ENCODE measurements around the gene ELOVL2.
"Not testable (repeated sequence)": the region's sequence is repeated elsewhere in the genome, so short reads cannot be mapped to it uniquely, and the experiment has no call there.

ELOVL2 gene, protein sequence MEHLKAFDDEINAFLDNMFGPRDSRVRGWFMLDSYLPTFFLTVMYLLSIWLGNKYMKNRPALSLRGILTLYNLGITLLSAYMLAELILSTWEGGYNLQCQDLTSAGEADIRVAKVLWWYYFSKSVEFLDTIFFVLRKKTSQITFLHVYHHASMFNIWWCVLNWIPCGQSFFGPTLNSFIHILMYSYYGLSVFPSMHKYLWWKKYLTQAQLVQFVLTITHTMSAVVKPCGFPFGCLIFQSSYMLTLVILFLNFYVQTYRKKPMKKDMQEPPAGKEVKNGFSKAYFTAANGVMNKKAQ

GRCh38 chr6:11043961-11044711 lies at the start of gene ELOVL2:
TSS of gene ELOVL2 (minus strand) at chr6:11044305. CDS start at chr6:11044230, 75 bp downstream.
- DNase-seq, result peak; percentile 54

GRCh38 chr6:11093376-11093625 lies 49.2 kb upstream of the ELOVL2 start:
- no peak for DNase-seq

GRCh38 chr6:11092668-11093375 lies 48.7 kb upstream of the ELOVL2 start:
- peak; percentile 47 for DNase-seq

DNA sequence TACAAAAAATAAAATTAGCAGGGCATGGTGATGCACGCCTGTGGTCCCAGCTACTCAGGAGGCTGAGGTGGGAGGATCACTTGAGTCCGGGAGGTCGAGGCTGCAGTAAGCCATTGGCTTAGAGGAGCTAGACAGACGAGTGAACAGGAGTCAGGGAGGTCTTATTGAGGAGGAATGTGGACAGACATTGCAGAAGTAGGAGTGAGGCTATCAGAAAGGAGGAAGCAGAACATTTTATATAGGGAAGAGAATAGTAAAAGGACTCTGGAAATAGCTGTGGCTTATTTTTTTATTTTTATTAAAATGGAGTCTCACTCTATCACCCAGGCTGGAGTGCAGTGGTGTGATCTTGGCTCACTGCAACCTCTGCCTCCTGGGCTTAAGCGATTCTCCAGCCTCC lies 47.0 kb upstream of the ELOVL2 start:
- DNase-seq, result not testable (repeated sequence)

DNA sequence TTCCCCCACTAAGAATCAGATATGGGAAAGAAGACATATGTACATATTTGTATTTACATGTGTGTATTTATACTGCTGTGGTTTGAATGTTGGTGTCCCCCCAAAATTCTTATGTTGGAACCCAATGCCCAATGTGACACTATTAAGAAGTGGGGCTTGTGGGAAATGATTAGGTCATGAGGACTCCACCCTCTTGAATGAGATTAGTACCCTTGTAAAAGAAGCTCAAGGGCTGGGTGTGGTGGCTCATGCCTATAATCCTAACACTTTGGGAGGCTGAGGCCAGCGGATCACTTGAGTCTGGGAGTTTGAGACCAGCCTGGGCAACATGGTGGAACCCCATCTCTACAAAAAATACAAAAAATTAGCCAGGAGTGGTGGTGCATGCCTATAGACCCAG lies 45.6 kb upstream of the ELOVL2 start:
- DNase-seq, result no peak

GRCh38 chr6:11087141-11087812 lies 43.2 kb upstream of the ELOVL2 start:
- not testable (repeated sequence) for DNase-seq

GRCh38 chr6:11085758-11086435 lies 41.8 kb upstream of the ELOVL2 start:
- DNase-seq, result no peak

DNA sequence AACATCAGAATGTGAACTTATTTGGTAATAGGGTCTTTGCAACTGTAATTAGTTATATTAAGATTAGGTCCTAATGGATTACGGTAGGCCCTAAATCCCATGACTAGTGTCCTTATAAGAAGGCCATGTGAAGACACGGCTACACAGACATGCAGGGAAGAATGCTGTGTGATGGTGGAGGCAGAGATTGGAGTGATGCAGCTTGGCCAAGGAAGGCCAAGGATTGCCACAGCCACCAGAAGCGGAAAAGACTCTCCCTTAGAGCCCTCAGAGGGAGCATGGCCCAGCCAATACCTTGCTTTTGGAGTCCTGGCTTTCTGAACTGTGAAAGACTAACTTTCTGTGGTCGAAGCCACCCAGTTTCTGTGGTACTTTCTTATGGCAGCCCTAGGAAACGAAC lies 39.9 kb upstream of the ELOVL2 start:
- no peak for DNase-seq

- no peak for DNase-seq
Measured at GRCh38 chr6:11083491-11083890, 39.4 kb upstream of the ELOVL2 start.

DNA sequence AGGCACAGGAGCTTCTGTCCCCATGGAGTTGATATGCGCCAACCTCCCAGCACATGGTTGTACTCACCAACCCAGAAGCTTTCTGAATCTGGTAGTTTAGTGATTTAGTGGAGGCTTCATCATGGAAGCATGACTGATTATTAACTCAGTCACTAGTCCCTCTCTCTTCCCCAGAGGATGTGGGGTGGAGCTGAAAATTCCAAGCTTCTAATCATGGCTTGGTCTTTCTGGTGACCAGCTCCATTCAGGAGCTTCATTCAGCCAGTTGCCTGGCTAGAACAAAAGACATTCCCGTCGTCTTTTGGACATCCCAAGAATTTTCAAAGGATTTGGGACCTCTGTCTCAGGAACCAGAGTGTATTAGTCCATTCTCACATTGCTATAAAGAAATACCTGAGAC lies 36.2 kb upstream of the ELOVL2 start:
- DNase-seq, result no peak

DNA sequence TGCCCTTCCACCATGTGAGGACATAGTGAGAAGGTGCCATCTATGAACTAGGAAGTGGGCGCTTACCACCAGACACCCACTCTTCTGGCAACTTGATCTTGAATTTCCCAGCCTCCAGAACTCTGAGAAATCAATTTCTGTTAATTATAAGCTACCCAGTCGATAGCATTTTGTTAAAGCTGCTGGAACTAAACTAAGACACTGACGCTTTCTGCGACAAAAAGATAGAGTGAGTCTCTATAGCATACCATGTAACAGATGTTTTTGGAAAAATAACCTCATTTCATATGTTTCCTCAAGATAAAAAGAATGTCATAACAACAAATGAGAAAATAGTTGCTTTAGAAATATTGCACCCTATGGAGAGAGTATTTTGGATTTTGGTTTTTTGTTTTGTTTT lies 34.2 kb upstream of the ELOVL2 start:
- DNase-seq, result no peak

- DNase-seq, result no peak
Measured at GRCh38 chr6:11076540-11076939, 32.4 kb upstream of the ELOVL2 start.

DNA sequence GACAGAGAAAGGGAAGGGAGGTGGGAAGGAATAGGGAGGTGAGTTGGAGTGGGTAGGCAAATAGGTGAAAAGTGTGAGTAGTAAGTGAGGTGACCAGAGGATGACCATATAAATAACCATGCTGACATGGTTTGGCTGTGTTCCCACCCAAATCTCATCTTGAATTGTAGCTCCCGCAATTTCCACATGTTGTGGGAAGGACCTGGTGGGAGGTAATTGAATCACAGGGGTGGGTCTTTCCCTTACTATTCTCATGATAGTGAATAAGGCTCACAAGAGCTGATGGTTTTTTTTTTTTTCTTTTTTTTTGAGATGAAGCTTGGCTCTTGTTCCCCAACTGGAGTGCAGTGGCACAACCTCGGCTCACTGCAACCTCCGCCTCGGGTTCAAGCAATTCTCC lies 28.0 kb upstream of the ELOVL2 start:
- DNase-seq, result no peak

DNA sequence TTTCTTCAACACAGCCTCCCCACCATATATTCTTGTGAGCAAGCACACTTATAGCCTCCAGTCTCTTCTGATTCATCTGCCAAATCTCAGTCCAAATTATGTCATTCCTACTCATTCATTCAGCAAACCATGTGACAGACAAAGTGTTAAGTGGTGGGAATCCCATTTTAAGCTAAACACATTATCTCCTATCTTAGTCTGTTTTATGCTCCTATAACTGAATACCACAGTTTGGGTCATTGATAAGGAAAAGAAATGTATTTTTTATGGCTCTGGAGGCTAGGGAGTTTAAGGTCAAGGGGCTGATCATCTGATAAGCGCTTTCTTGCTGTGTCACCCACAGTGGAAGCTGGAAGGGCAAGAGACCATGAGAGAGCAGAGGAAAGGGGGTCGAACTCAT lies 25.7 kb upstream of the ELOVL2 start:
- DNase-seq, result no peak

DNA sequence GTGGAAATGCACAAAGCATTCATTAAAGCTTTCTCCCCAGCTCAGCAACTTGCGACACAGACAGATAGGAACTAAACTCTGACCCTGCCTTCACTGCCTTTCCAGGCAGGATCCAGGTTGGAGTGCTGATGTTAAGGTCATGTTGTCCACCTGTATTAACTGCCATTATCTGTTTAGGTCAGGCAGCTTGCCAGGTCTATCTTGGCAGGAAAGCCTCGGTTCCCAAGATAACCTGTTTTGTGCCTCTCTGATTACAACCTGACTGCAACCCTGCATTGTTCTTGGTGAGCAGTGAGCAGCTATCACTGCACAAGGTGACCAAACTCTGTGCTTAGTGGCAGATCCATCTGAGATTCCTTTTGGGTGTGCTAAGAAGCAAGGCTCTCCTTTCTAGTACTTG lies 23.2 kb upstream of the ELOVL2 start:
- DNase-seq, result no peak

- no peak for DNase-seq
Measured at GRCh38 chr6:11066505-11067347, 22.6 kb upstream of the ELOVL2 start.

- DNase-seq, result no peak
Measured at GRCh38 chr6:11065436-11066202, 21.5 kb upstream of the ELOVL2 start.

DNA sequence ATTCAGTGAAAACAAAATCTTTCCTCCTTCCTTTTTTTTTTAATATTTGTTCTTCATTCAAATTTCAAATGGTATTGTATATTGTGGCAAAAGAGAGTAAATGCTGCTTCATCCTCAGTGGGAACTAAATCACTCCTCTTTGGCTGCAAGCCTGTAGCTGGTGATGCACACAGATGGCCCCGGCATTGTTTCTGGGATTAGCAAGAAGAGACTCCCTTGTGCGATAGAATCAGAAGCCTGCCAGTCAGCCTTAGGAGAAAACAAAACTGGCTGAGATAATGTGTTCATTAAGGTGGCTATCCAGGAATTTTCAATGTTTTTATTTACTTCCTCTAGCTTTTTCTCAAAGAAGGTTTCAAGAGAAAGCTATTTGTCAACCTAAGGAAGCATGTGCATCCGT lies 20.7 kb upstream of the ELOVL2 start:
- no peak for DNase-seq

DNA sequence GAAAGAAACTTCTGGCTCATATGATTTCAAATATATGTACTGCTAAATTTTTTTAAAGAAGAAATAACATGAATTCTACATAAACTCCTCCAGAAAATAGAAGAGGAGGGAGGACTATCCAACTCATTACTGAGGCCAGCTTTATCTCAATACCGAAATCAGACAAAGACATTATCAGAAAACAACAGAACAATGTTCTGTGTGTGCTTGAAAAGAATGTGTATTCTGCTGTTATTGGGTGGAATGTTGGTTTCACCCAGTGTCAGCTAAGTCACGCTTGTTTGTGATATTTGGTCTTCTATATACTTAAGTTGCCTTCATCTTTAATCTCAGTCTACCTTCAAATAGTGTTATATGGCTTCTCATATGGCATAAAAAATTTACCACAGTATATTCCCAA lies 18.6 kb upstream of the ELOVL2 start:
- DNase-seq, result no peak

- DNase-seq, result no peak
Measured at GRCh38 chr6:11062083-11062482, 18.0 kb upstream of the ELOVL2 start.

GRCh38 chr6:11058406-11058805 lies 14.3 kb upstream of the ELOVL2 start:
- DNase-seq, result no peak

Data from NCI-H526 treated with DMSO at 0.1 percent for 48 hours (cell line).